ENCODE measurements around the gene PALD1.

- TF ChIP-seq POLR2AphosphoS5 (IDR thresholded peaks at IDR 0.05): no peak
- TF ChIP-seq, protein P1, sequence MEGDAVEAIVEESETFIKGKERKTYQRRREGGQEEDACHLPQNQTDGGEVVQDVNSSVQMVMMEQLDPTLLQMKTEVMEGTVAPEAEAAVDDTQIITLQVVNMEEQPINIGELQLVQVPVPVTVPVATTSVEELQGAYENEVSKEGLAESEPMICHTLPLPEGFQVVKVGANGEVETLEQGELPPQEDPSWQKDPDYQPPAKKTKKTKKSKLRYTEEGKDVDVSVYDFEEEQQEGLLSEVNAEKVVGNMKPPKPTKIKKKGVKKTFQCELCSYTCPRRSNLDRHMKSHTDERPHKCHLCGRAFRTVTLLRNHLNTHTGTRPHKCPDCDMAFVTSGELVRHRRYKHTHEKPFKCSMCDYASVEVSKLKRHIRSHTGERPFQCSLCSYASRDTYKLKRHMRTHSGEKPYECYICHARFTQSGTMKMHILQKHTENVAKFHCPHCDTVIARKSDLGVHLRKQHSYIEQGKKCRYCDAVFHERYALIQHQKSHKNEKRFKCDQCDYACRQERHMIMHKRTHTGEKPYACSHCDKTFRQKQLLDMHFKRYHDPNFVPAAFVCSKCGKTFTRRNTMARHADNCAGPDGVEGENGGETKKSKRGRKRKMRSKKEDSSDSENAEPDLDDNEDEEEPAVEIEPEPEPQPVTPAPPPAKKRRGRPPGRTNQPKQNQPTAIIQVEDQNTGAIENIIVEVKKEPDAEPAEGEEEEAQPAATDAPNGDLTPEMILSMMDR (IDR thresholded peaks at IDR 0.05): no peak
- TF ChIP-seq POLR2A (IDR thresholded peaks at IDR 0.05): no peak
Measured at GRCh38 chr10:70590655-70591416, 112.3 kb downstream of the PALD1 start.

Data from suprapubic skin (tissue), 4 donors.